ENCODE data around the gene EYA2.
A peak's percentile ranks its signal among the peaks of the same experiment; 100 is the strongest.
"Not testable (repeated sequence)": the region's sequence is repeated elsewhere in the genome, so short reads cannot be mapped to it uniquely, and the experiment has no call there.

The EYA2 gene

GRCh38 chr20:47202733-47203667, 308.4 kb downstream of the EYA2 start:
- DNase-seq (ENCODE audit: low read depth in 2 of 2), result no peak

- DNase-seq (ENCODE audit: low read depth in 2 of 2), result no peak
Observed at GRCh38 chr20:47204008-47204849, 309.6 kb downstream of the EYA2 start.

DNA sequence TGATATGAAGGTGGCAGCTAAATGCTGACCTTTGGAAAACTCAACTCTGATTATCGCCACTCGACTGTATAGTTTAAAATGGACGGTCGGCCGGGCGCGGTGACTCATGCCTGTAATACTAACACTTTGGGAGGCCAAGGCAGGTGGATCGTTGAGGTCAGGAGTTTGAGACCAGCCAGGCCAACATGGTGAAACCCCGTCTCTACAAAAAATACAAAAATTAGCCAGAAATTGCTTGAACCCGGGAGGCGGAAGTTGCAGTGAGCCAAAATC, 310.1 kb downstream of the EYA2 start:
- not testable (repeated sequence) for DNase-seq (ENCODE audit: low read depth in 2 of 2)

DNA sequence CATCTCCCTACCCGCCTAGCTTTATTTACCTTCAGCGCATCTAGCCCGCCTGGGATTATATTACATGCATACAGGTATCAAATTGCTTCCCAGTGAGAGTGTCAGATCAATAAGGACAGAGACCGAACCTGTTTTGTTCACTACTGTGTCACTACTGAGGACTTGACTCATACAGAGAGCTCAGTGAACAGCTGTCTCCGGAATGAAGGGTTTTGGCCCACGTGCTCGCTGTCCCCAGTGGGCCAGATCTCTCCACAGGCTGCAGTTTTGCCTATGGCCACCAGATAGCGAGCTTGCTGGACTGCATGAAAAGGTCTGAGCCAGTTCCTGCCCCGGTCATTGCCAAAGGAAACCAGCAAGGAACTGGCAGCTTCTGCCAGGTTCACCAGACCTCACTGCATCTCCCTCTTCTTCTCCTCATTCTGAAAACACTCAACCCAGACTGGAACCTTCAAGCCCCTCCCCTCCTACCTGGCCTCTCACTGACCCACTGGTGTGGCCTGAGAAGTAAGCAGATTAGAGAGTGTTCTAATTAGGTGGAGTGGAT, 311.0 kb downstream of the EYA2 start:
- peak in 1 of 2 donors; percentile 23 for DNase-seq (ENCODE audit: low read depth in 2 of 2)

DNA sequence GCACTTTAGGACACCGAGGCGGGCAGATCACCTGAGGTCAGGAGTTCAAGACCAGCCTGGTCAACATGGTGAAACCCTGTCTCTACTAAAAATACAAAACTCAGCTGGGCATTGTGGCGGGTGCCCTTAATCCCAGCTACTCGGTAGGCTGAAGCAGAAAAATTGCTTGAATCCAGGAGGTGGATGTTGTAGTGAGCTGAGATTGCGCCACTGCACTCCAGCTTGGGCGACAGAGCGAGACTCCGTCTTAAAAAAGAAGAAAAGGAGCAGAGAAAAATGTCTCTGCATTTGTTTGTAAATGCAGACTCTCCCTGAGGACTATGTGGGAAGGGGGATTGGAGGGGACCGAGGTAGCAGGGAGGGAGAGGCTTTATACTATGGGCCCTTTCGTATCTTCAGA, 311.9 kb downstream of the EYA2 start:
- DNase-seq (ENCODE audit: low read depth in 2 of 2), result not testable (repeated sequence)

DNA sequence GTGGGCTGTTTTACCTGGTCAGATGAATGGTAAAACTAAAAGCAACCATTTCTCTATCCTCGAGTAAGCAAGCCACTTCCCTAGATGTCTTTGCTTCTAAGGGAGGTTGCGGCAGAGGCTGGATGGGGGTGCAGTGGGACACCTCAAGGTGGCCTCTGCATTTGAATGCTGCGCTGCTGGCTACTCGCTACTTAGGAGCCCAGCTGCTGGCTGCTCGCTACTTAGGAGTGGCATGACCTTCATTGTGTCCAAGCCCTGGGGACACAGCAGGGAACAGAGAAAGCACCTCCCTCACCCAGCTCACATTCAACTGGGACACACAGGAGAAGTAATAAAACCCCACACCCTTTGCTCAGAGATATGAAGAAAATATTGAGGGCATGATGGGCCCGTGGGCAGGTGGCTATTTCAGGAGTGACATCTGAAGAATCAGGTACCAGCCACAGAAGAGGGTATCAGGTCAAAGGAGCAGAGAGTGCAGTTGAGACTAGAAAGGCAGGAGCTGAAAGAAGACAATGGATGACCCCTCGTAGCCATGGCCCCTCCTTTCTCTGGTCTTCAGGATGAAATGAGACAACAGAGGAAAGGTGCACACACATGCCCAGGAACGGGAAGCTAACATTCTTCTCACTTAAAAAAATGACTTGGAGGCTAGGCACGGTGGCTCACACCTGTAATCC, 312.5 kb downstream of the EYA2 start:
- no peak for DNase-seq (ENCODE audit: low read depth in 2 of 2)

GRCh38 chr20:47208534-47209174, 314.0 kb downstream of the EYA2 start:
- DNase-seq (ENCODE audit: low read depth in 2 of 2), result no peak

DNA sequence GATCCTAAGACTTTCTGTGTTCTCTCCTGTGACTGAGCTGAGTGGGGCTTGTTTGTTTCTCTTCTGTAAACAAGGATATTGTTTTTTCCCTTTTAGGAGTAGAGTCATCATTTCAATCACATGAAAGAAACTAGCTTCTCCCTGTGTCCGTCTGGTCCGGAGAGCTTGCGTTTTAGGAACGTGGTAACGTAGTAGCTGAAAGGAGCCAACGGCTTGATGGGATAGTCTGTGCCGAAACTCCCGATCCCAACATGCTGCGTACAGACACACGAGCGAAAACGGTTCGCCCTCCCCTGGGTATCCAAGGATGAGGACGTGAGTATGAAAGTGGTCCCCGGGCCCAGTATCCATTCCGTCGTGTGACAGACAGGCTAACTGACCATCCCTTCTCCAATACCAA, 315.3 kb downstream of the EYA2 start:
- no peak for DNase-seq (ENCODE audit: low read depth in 2 of 2)

GRCh38 chr20:47210470-47210869, 315.8 kb downstream of the EYA2 start:
- DNase-seq (ENCODE audit: low read depth in 2 of 2), result no peak

- no peak for DNase-seq (ENCODE audit: low read depth in 2 of 2)
Observed at GRCh38 chr20:47211036-47211435, 316.4 kb downstream of the EYA2 start.

DNA sequence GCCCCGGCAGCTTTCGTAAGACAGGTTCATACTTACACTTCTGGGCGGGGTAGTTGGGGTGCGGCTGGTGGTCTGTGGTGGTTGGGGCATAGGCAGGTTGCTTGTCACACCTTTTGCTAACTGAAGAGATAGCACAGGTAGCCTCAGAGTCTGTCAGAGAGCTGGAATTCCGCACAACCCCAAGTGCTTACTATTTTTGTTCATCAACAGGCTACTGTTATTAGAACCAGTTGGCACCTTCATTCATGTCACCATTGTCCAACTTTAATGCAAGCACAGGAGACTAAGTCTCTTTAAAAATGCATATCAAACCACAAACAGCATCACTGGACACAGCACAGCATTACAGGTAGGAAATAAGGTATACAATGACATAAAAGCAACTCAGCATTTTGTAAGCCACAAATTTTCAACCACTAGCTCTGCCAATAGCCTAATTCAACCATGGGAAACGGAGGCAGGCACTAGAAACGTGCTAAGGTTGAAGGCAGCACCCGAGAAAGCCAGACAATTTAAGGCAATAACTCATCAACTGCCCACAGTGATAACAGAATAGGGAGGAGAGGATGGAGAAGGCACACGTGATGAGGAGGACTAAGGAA, 318.1 kb downstream of the EYA2 start:
- no peak for DNase-seq (ENCODE audit: low read depth in 2 of 2)

- DNase-seq (ENCODE audit: low read depth in 2 of 2), result no peak
Observed at GRCh38 chr20:47213966-47214365, 319.3 kb downstream of the EYA2 start.

DNA sequence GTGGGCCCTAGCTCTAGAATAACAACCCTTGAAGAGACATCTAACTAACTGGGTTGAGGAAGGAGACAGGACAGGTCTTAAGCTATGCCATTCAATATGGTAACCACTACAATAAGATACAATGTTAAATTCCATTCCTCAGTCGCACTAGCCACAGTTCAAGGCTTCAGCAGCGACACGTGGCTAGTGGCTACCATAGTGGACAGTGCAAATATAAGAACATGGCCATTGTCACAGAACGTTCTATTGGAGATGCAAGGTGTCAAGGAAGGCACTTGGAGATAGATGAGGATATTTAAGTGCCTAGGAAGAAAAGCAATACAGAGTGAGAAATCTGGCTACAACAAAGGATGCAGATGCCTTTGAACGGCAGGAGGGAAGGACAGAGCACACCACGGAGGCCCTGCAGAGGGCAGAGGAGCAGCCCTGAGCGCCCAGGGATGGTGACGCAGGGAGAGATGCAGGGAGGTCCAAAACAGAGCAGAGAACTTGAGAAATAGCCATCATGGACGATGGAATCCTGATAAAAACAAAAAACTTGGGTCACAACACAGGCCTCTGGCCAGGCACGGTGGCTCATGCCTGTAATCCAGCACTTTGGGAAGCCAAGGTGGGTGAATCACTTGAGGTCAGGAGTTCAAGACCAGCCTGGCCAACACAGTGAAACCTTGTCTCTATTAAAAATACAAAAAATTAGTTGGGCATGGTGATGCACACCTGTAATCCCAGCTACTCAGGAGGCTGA, 321.2 kb downstream of the EYA2 start:
- no peak for DNase-seq (ENCODE audit: low read depth in 2 of 2)

DNA sequence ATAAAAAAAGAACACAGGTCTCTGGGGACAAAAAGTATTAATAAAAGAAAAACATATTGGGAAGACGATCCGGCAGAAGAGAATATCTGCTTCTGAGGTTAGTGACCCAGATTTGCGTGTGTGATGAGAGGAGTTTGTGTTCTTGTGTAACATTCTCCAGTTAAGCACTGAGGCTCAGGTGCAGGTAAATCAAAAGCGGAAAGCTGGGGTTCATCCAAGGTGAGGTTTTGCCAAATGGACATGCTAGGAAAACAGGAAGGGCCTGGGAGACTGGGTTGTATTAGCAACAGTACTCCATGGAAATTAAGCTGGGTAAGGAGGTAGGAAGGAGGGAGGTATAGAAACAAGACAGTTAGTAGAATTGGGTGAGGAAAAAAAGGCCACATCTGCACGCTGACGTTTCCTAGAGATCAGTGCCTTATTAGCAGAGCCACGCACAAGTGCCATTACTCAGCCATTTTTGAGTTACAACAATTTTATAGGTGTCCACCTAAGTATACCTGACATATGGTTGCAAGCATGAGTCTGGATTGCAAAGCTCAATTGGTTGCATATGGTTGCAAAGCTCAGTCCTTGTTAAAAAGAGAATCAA, 322.3 kb downstream of the EYA2 start:
- DNase-seq (ENCODE audit: low read depth in 2 of 2), result no peak

DNA sequence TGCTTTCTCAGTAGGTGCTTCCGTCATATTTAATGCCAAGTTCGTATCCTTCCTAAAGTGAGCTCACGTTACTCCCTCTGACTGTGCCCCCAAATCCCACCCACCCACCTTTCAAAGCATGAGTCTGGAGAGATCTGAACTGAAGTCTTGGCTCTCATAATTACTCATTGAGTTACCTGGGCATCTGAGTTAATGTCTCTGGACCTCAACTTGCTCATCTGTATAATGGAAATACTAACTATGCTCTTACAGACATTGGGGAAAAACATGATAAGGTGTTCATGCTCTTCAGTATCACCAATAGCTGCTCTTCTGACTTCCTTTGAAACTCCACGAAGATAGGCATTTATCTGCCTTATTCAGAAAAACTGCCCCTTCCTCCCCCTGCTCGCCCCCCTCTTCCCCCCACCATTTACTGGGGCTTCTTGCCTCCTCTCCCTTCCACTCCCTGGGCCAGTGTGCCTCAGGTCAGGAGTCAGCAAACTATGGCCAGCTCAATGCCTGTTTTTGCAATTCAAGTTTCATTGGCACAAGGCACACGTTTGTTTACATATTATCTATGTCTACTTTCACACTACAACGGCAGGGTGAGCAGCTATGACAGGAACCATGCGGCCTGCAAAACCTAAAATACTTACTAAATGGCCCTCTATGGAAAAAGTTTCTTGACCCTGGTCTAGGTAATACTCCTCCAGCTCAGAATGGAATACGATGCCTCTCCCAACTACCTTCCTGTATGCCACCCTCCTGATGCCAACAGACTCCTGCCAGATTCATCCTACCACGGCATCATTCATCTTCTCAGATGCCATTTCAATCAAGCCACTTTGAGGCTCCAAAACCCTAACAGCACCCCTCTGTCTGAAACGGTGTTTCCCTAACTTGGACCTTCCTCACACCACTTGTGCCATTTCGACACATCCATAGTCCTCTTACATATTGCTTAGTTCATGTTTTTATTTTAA, 323.1 kb downstream of the EYA2 start:
- DNase-seq (ENCODE audit: low read depth in 2 of 2), result no peak

DNA sequence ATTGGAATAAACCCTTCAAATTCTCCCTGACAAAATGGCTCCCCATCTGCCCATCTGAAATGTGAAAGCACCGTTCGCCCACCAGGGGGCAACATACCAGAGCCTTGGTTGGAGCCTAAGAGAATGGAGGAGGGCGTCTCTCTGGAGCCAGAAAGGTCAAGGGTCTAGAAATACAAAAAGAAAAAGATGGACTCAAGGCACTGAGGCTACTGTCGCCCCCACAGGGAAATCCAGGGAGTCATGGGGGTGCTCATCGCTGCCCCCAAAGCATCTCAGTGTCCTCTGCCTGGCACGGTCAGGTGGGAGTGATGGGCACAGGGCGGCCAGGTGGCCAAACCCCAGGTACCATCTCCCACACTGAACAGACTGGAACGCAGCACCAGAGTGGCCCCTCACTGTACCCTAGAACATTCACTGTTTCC, 325.5 kb downstream of the EYA2 start:
- DNase-seq (ENCODE audit: low read depth in 2 of 2), result peak; percentile 7 to 19

DNA sequence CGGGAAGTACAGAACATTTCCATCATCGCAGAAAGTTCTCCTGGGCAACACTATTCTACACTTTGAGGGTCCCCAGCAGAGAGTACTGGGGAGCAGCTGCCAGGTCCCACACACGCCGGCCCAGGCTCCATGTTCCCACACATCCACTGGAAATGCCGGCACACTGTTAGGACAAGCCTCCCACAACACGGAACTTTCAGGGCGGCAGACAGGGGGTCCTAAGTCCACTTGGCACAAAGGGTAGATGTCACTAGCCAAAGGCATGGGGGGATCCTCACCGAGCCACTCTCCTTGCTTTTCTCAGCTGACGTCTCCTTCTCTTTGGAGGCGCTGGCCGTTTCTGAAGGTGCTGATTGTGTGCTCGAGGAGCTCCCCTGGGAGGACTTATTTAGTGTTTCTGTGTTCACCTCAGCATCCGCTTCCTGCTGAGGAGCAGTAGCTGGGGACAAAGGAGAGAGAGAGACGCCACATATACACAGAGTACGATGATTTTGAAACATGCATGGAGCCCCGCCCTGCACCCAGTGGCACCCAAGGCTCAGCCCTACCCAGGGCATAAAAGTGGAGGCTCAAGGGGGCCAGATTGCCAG, 326.5 kb downstream of the EYA2 start:
- no peak for DNase-seq (ENCODE audit: low read depth in 2 of 2)

GRCh38 chr20:47222468-47223119, 328.0 kb downstream of the EYA2 start:
- no peak for DNase-seq (ENCODE audit: low read depth in 2 of 2)

Measured in stimulated activated CD8-positive, alpha-beta memory T cell treated with anti-CD3 and anti-CD28 coated beads, Interleukin-7, amount 100 ng/mL, for 1 hour (primary cell).